GM18526 (cell line): ENCODE measurements around the gene MIF4GD.
A peak's percentile ranks its signal among the peaks of the same experiment; 100 is the strongest.

Experiments
- POLR2A ChIP-seq: IDR thresholded peaks from 3 replicates; pipeline ENCODE4 v1.6.1; 2011; ENCODE audit not compliant: insufficient read length; ENCODE audit errors: extremely low read depth

The MIF4GD gene, protein sequence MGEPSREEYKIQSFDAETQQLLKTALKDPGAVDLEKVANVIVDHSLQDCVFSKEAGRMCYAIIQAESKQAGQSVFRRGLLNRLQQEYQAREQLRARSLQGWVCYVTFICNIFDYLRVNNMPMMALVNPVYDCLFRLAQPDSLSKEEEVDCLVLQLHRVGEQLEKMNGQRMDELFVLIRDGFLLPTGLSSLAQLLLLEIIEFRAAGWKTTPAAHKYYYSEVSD

DNA sequence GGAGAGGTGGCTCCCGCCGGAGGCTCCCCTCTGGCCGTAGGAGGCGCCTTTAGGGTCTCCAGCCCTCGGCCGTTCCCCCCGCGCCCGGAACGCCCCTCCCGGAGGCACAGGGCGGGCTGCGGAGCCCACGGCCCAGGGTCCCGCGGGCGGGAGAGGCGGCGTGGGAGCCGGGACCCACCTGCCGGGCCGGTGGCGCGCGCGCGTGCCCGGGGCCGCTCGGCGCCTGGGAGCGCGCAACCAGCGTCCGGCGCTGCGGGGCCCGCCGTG is at the start of gene MIF4GD:
Gene MIF4GD, minus strand, starts transcription at position 266 of the 267 bp plus-strand sequence. CDS start 1,036 bp downstream, outside the sequence.
- TF ChIP-seq POLR2A, result no peak

DNA sequence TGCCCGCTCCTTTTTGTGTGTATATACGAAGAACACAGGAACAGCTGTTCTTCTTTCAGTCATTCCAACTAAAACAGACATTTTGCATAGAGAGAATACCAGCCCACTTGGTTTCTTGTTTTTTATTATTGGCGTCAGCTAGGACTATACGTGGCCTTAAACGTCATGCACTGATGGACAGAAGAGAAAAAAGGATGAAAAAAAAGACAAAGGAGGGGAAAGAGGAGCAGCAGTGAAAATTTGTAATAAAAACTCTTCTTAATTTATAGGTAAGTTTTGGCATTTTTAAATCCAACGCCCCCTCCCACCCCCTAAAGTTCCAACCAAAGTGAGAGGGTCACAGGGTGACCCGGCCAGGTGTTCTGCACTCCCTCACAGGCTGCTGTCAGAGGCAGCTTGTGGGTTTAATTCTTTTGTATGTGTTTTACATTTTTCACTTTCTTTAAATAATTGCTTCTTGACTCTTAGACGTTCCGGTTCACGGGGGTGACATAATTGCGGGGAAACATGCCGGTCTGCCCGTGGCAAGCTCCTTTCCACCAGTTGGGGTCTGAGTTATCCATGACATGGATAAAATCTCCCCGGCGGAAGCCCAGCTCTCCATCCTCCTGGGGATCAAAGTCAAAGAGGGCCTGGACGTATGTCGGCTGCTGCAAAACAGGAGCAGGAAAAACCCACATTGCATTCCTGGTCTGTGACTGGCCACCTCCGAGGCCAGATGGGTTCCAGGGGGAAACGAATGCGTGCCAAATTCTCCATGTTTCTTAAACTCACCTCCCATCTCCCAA is 49.1 kb upstream of the MIF4GD start:
- peak; percentile 34 for TF ChIP-seq POLR2A

DNA sequence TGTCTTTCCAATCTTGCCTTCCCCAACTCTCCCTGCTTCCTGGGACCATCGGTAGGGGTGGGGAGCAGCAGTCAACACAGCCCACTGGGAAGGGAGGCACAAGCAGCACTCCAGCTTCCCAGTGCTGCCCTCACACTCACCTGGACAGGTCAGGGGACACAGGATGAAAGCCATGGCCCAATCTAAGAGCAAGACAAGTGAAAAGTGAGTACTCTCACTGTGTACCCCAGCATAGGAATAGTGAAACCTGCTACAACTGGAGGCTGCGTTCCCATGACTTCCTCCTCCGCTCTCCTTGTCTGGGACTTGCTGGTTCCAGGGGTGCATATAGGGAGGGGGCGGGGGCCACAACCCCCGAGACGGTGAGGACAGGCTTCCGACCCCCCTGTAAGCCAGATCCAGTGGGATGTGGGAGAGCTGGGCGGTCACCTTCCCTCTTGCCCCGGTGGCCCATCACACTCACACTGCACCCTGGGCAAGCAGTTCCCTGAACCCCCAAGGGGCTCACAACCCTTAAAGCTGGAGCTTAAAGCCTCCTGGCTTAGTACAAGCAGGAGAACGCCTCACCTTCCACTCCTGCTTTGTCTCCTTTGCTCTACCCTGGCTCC is 47.7 kb upstream of the MIF4GD start:
- no peak for TF ChIP-seq POLR2A

DNA sequence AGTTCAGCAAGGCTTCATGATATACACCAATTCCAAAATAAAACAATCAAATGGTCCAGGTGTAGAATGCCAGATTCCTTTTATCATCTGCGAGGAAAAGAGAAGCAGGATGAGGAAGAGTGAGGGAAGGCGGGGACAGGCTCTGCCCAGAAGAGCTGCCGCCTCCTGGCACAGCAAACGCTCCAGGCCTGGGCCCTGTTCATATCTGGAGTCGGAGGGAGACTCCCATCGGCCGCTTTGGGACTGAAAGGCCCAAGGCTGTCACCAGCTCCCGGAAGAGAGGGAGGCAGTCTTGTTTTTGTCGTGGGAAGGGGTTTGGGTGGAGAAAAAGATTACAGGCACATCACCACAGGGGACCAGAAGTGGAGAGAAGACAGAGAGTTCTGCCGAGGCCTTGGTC is 47.2 kb upstream of the MIF4GD start:
- no peak for TF ChIP-seq POLR2A

DNA sequence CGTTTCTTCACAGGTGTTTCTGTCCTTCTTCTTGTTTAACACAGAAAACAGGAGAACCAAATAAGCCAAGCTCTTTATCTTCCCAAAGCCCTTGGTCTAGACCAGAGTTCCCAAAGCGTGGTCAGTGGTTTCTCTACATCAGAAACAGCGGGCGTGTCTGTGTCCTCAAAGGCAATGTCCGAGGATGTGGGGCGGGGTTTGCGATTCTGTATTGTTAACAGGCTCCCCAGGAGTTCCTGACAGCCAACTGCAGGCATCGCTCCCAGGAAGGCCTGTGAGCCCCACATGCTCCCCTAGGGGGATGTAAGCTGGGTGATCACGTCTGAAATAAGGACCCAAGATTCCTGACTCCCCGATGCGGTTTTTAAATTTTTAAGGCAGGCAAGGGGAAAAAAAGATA is 46.6 kb upstream of the MIF4GD start:
- no peak for TF ChIP-seq POLR2A

DNA sequence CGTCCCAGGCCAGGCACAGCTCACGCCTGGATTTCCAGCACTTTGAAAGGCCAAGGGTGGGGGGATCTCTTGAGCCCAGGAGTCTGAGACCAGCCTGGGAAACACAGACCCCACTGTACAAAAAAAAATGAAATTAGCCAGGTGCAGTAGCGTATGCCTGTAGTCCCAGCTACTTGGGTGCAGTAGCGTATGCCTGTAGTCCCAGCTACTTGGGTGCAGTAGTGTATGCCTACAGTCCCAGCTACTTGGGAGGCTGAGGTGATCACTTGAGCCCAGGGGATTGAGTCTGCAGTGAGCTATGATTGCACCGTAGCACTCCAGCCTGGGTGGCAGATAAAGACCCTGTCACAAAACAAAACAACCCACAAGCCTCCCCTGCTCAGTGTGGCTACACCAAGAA is 45.2 kb upstream of the MIF4GD start:
- no peak for TF ChIP-seq POLR2A

DNA sequence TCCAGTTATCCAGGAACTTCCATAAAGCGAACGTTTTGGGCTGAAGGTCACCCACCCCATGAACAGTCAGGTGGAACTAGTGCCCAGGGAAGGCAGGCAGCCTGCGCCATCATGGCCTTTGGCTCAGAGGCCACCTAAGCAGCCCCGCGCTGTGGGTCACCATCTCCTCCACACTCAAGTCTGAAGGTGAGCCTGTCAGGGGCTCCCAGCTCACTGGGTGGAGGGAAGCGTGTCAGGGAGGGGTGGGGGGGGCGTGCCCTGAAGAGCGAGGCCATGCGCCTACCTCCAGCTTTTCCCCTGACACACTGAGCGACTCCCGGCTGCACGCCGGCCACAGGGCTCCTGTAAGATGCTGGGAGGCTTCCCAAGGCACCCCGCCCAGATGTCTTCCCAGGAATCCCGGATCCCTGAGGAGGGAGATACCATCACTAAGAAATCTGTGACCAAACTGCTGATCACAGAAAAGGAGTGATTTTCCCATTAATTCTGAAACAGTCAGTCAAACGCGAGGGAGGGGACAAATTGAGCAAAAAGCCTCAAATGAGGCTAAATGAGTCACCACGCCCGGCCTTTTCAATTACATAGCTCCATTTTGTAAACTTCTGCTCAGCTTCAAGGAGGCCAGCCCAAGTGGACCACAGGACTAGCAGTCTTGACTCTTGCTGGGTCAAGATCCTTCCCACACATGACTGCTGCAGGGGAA is 44.7 kb upstream of the MIF4GD start:
- peak; percentile 7 for TF ChIP-seq POLR2A

DNA sequence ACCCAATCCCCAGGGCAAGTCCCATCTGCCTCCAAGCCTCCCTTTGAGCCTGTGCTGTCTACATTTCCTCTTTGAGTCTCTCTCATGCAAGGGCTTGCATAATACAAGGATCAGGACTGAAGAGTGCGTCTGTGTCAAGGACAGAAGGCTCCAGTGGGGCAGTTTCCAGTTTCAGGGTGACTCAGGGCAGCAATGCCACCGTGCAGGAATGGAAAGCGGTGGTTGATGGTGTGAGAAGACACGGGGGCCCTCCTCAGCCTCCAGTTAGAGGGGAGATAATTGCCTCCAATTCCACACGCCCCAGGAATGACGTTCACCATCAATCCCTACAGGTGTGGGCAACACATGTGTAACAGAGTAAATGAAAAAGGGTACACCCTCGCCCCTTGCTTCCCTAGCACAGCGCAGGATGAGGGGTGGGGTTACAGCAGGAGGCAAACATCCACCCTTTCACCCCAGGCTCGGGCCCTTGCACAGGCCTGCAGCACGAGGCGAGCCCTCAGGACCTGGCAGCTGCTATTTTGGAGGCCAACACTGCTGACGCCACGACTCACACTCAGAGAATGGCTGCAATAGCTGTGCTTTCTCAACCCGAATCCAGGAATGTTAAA is 43.0 kb upstream of the MIF4GD start:
- no peak for TF ChIP-seq POLR2A

DNA sequence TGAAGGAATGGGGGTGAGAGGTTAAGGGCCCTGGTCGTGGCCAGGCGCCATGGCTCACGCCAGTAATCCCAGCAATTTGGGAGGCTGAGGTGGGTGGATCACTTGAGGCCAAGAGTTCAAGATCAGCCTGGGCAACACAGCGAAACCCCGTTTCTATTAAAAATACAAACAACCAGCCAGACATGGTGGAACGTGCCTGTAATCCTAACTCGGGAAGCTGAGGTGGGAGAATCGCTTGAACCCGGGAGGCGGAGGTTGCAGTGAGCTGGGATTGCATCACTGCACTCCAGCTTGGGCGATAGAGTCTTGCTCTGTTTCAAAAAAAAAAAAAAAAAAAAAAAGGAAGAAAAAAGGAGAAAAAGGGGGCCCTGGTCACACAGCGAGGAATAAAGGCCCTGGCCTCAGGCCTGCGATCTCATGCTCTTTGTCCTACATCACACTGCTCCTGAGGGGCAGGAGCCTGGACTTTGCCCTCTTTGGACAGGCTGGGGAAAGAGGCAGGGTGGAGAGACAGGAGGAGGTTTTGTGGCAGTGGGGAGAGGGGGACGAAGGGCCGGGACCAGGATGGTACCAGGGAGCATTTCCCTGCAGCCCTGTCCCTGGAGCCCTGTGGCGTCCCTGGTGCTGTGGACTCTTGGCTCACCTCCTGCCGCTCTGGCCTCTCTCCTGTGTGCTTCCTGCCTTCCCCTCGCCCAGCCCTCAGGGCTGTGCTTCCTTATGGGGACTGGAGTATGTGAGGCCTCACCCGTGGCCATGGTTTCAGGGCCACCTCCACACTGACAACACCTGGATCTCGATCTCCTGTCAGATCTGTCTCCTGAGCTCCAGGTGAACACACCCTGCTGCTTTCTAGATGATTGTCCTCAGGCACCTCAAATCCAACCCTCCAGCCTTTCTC is 38.0 kb upstream of the MIF4GD start:
- TF ChIP-seq POLR2A, result no peak

DNA sequence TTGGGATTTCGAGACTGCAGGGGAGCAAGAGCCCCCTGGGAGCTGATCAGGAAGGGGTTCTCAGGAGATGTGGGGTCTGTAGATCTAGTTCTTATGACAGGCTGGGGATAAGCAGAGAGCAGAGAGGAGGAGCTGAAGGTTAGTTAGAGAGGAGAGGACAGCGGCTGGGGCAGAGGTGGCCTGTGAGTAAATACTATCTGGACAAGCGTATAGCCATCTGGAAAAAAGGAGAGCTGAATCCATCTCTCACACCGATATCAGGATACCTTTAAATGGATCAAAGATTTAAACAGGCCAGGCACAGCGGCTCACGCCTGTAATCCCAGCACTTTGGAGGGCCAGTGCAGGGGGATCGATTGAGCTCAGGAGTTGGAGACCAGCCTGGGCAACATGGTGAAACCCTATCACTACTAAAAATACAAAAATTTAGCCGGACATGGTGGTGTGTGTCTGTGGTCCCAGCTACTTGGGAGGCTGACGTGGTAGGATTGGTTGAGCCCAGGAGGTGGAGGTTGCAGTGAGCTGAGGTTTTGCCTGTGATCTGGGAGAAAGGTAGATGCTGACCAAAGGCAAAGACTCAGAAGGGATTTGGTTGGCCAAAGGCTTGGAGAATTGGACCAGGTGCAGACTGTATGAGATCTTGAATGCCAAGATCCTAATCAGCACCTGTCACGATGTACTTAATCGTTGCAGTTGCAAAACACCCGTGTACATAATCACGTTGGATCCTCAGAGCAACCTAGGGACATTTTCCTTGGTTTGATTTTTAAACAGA is 37.1 kb upstream of the MIF4GD start:
- no peak for TF ChIP-seq POLR2A

DNA sequence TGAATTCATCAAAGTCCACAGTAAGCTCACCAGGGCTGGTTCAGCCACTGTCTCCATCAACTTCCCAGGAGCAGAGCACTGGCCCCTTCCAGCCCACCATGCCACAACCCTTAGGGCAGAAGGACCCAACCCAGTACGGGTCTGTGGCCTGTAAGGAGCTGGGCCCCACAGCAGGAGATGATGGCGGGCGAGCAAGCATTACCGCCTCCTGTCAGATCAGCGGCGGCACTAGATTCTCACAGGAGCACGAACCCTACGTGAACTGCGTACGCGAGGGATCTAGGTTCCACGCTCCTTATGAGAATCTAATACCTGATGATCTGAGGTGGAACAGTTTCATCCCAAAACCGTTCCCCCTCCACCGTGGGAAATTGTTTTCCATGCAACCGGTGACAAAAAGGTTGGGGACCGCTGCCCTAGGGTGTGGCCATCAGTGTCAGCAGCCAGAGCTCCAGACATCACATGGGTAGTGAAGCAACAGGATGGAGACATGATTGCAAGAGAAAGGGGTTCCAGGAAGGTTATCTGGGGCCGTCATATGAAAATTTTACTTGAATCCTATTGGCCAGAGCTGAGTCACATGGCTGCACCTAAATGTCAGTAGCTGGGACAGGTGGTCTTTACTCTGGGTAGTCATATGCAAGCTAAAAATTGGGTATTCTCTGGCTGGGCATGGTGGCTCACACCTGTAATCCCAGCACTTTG is 30.6 kb upstream of the MIF4GD start:
- TF ChIP-seq POLR2A, result no peak

DNA sequence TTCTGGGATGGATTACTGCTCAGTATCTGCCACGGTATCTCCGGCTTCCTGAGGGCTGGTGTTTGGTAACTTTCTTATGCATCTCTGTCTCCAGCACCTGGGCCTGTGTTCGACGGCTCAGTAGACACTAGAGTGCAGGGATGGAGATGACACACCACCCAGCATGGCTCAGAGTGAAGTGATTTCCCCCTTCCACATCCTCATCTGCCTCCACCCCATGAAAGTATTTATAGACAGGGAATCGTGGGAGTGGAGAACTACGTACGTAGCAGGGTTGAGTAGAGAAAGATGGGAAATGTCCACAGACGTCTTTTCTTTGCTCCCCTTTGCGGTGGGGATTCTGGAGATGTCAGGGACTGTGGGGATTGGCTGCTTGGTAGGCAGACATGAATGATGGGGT is 30.0 kb upstream of the MIF4GD start:
- TF ChIP-seq POLR2A, result no peak

DNA sequence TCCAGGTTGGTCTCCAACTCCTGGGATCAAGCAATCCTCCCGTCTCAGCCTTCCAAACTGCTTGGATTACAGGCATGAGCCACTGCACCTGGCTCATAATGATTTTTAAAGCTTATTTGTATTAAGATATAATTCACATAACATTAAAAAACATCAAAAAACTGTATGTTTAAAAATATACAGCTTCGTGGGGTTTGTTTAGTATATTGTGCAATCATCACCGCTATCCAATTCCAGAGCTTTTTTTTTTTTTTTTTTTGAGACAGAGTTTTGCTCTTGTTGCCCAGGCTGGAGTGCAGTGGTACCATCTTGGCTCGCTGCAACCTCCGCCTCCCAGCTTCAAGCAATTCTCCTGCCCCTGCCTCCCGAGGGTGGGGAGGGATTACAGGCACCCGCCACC is 29.2 kb upstream of the MIF4GD start:
- TF ChIP-seq POLR2A, result no peak
